ENCODE measurements around the gene APOC1.
"Not testable (repeated sequence)": the region's sequence is repeated elsewhere in the genome, so short reads cannot be mapped to it uniquely, and the experiment has no call there.

APOC1 gene

DNA sequence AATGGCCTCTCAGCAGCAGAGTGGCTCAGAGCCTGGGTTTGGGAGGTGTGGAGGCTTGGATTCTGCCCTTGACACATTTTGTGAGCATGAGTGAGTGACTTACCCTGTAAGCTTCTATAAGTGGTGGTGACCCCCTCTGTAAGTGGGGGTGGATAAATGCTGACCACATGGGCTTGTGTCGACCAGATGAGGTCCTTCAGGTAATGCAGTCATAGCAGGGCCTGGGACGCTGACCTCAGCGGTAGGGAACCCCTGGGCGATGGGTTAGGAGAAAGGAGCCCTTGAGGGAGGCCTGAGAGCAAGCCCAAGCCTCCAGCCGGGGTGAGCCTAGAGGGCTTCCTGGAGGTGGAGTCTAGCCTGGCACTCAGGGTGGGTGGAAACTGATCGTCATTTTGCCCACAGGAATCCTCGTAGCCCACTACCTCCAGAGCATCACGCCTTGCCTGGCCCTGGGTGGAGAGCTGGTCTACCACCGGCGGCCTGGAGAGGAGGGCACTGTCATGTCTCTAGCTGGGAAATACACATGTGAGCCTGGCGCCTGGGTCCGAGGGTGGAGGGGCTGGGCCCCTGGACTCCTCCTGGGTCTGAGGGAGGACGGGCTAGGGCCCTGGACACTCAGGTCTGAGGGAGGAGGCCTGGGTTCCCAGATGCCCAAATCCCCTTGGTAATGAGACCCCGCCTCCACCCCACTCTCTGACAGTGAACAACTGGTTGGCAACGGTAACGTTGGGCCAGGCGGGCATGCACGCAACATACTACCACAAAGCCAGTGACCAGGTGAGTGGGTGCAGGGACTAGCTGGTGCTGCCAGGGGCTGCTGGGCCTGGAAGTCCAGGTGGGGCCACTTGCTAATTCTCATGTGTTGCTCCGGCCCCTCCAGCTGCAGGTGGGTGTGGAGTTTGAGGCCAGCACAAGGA, 13.8 kb upstream of the APOC1 start:
- no peak for DNase-seq (ENCODE audit: low spot score in 2 of 2)
- Mint-ChIP-seq H3K36me3 (peaks cover 86% of the 10 kb centered on the region), H3K9me3 (no peaks in the 10 kb centered on the region), H3K4me3 (no peak overlapping the region), H3K27ac (peak overlapping the region; percentile 17), H3K4me1 (peaks cover 11% of the 10 kb centered on the region)
- no peak for ATAC-seq

DNA sequence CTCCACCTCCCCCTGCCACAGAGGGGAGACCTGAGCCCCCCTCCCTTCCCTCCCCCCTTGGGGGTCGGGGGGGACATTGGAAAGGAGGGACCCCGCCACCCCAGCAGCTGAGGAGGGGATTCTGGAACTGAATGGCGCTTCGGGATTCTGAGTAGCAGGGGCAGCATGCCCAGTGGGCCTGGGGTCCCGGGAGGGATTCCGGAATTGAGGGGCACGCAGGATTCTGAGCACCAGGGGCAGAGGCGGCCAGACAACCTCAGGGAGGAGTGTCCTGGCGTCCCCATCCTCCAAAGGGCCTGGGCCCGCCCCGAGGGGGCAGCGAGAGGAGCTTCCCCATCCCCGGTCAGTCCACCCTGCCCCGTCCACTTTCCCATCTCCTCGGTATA, 11.2 kb upstream of the APOC1 start:
- Mint-ChIP-seq H3K4me1 (peaks cover 15% of the 10 kb centered on the region), H3K4me3 (no peak overlapping the region), H3K9me3 (no peaks in the 10 kb centered on the region), H3K27ac (no peak overlapping the region), H3K36me3 (peaks cover 60% of the 10 kb centered on the region)
- DNase-seq (ENCODE audit: low spot score in 2 of 2): no peak
- no peak for ATAC-seq

DNA sequence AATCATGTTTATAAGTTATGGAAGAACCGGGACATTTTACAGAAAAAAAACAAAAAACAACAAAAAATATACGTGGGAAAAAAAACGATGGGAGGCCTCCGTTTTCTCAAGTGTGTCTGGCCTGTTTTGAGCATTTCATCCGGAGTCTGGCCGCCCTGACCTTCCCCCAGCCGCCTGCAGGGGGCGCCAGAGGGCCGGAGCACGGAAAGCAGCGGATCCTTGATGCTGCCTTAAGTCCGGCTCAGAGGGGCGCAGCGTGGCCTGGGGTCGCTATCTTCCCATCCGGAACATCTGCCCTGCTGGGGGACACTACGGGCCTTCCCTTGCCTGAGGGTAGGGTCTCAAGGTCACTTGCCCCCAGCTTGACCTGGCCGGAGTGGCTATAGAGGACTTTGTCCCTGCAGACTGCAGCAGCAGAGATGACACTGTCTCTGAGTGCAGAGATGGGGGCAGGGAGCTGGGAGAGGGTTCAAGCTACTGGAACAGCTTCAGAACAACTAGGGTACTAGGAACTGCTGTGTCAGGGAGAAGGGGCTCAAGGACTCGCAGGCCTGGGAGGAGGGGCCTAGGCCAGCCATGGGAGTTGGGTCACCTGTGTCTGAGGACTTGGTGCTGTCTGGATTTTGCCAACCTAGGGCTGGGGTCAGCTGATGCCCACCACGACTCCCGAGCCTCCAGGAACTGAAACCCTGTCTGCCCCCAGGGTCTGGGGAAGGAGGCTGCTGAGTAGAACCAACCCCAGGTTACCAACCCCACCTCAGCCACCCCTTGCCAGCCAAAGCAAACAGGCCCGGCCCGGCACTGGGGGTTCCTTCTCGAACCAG, 10.6 kb upstream of the APOC1 start:
- Mint-ChIP-seq H3K36me3 (peaks cover 55% of the 10 kb centered on the region), H3K9me3 (no peaks in the 10 kb centered on the region), H3K27ac (no peak overlapping the region), H3K4me3 (no peak overlapping the region), H3K4me1 (peaks cover 15% of the 10 kb centered on the region)
- DNase-seq (ENCODE audit: low spot score in 2 of 2) (peak; percentile 86 to 90), ATAC-seq (peak; percentile 66)

DNA sequence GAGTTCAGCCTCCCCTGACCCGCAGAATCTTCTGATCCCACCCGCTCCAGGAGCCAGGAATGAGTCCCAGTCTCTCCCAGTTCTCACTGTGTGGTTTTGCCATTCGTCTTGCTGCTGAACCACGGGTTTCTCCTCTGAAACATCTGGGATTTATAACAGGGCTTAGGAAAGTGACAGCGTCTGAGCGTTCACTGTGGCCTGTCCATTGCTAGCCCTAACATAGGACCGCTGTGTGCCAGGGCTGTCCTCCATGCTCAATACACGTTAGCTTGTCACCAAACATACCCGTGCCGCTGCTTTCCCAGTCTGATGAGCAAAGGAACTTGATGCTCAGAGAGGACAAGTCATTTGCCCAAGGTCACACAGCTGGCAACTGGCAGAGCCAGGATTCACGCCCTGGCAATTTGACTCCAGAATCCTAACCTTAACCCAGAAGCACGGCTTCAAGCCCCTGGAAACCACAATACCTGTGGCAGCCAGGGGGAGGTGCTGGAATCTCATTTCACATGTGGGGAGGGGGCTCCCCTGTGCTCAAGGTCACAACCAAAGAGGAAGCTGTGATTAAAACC, 9.9 kb upstream of the APOC1 start:
- Mint-ChIP-seq H3K4me1 (peaks cover 15% of the 10 kb centered on the region), H3K4me3 (no peak overlapping the region), H3K9me3 (no peaks in the 10 kb centered on the region), H3K27ac (no peak overlapping the region), H3K36me3 (peaks cover 50% of the 10 kb centered on the region)
- DNase-seq (ENCODE audit: low spot score in 2 of 2) (no peak), ATAC-seq (no peak)

DNA sequence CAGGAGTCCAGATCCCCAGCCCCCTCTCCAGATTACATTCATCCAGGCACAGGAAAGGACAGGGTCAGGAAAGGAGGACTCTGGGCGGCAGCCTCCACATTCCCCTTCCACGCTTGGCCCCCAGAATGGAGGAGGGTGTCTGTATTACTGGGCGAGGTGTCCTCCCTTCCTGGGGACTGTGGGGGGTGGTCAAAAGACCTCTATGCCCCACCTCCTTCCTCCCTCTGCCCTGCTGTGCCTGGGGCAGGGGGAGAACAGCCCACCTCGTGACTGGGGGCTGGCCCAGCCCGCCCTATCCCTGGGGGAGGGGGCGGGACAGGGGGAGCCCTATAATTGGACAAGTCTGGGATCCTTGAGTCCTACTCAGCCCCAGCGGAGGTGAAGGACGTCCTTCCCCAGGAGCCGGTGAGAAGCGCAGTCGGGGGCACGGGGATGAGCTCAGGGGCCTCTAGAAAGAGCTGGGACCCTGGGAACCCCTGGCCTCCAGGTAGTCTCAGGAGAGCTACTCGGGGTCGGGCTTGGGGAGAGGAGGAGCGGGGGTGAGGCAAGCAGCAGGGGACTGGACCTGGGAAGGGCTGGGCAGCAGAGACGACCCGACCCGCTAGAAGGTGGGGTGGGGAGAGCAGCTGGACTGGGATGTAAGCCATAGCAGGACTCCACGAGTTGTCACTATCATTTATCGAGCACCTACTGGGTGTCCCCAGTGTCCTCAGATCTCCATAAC, 8.8 kb upstream of the APOC1 start, which contains the start of gene APOE:
Gene APOE (plus strand): TSS at position 360 of the 724 bp plus-strand sequence. CDS start 829 bp downstream, outside the sequence.
- DNase-seq (ENCODE audit: low spot score in 2 of 2): no peak
- peaks cover 15% of the 10 kb centered on the region for H3K4me1 Mint-ChIP-seq
- no peak within 1 kb of the TSS for H3K27ac Mint-ChIP-seq
- no peak for ATAC-seq
- H3K36me3 Mint-ChIP-seq: peaks cover 39% of the 10 kb centered on the region
- peak within 1 kb of the TSS; percentile 3 for H3K4me3 Mint-ChIP-seq
- H3K9me3 Mint-ChIP-seq: no peaks in the 10 kb centered on the region

DNA sequence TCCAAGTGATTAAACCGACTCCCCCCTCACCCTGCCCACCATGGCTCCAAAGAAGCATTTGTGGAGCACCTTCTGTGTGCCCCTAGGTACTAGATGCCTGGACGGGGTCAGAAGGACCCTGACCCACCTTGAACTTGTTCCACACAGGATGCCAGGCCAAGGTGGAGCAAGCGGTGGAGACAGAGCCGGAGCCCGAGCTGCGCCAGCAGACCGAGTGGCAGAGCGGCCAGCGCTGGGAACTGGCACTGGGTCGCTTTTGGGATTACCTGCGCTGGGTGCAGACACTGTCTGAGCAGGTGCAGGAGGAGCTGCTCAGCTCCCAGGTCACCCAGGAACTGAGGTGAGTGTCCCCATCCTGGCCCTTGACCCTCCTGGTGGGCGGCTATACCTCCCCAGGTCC, 6.8 kb upstream of the APOC1 start:
- no peak for DNase-seq (ENCODE audit: low spot score in 2 of 2)
- H3K9me3 Mint-ChIP-seq: no peaks in the 10 kb centered on the region
- no peak overlapping the region for H3K27ac Mint-ChIP-seq
- peaks cover 12% of the 10 kb centered on the region for H3K4me1 Mint-ChIP-seq
- H3K4me3 Mint-ChIP-seq: no peak overlapping the region
- H3K36me3 Mint-ChIP-seq: peaks cover 19% of the 10 kb centered on the region
- ATAC-seq: no peak

DNA sequence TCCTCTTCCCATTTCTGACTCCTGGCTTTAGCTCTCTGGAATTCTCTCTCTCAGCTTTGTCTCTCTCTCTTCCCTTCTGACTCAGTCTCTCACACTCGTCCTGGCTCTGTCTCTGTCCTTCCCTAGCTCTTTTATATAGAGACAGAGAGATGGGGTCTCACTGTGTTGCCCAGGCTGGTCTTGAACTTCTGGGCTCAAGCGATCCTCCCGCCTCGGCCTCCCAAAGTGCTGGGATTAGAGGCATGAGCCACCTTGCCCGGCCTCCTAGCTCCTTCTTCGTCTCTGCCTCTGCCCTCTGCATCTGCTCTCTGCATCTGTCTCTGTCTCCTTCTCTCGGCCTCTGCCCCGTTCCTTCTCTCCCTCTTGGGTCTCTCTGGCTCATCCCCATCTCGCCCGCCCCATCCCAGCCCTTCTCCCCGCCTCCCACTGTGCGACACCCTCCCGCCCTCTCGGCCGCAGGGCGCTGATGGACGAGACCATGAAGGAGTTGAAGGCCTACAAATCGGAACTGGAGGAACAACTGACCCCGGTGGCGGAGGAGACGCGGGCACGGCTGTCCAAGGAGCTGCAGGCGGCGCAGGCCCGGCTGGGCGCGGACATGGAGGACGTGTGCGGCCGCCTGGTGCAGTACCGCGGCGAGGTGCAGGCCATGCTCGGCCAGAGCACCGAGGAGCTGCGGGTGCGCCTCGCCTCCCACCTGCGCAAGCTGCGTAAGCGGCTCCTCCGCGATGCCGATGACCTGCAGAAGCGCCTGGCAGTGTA, 6.2 kb upstream of the APOC1 start:
- no peak overlapping the region for H3K4me3 Mint-ChIP-seq
- no peak overlapping the region for H3K27ac Mint-ChIP-seq
- ATAC-seq (no peak), DNase-seq (ENCODE audit: low spot score in 2 of 2) (no peak)
- H3K4me1 Mint-ChIP-seq: peaks cover 16% of the 10 kb centered on the region
- no peaks in the 10 kb centered on the region for H3K9me3 Mint-ChIP-seq
- peaks cover 18% of the 10 kb centered on the region for H3K36me3 Mint-ChIP-seq

DNA sequence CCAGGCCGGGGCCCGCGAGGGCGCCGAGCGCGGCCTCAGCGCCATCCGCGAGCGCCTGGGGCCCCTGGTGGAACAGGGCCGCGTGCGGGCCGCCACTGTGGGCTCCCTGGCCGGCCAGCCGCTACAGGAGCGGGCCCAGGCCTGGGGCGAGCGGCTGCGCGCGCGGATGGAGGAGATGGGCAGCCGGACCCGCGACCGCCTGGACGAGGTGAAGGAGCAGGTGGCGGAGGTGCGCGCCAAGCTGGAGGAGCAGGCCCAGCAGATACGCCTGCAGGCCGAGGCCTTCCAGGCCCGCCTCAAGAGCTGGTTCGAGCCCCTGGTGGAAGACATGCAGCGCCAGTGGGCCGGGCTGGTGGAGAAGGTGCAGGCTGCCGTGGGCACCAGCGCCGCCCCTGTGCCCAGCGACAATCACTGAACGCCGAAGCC, 5.6 kb upstream of the APOC1 start:
- H3K4me3 Mint-ChIP-seq: no peak overlapping the region
- no peak overlapping the region for H3K27ac Mint-ChIP-seq
- no peak for DNase-seq (ENCODE audit: low spot score in 2 of 2)
- ATAC-seq: no peak
- no peaks in the 10 kb centered on the region for H3K9me3 Mint-ChIP-seq
- H3K36me3 Mint-ChIP-seq: peaks cover 12% of the 10 kb centered on the region
- peaks cover 22% of the 10 kb centered on the region for H3K4me1 Mint-ChIP-seq

DNA sequence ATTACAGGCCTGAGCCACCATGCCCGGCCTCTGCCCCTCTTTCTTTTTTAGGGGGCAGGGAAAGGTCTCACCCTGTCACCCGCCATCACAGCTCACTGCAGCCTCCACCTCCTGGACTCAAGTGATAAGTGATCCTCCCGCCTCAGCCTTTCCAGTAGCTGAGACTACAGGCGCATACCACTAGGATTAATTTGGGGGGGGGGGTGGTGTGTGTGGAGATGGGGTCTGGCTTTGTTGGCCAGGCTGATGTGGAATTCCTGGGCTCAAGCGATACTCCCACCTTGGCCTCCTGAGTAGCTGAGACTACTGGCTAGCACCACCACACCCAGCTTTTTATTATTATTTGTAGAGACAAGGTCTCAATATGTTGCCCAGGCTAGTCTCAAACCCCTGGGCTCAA, 4.6 kb upstream of the APOC1 start:
- Mint-ChIP-seq H3K4me3 (no peak overlapping the region), H3K36me3 (peaks cover 6% of the 10 kb centered on the region), H3K27ac (no peak overlapping the region), H3K9me3 (no peaks in the 10 kb centered on the region), H3K4me1 (peaks cover 30% of the 10 kb centered on the region)
- no peak for DNase-seq (ENCODE audit: low spot score in 2 of 2)
- no peak for ATAC-seq

DNA sequence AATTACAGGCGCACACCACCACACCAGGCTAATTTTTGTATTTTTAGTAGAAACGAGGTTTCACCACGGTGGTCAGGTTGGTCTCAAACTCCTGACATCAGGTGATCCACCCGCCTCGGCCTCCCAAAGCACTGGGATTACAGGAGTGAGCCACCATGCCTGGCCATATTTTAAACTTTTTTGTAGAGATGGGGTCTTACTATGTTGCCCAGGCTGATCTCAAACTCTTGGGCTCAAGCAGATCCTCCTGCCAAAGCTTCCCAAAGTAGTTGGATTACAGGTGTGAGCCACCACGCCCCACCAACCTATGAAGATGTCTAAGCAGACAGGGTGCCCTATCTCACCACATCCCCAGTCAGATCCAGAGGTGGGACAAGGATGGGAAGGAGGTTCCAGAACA, 2.5 kb upstream of the APOC1 start:
- H3K36me3 Mint-ChIP-seq; DNase-seq (ENCODE audit: low spot score in 2 of 2); H3K9me3 Mint-ChIP-seq; ATAC-seq; H3K27ac Mint-ChIP-seq; H3K4me3 Mint-ChIP-seq: not testable (repeated sequence)
- H3K4me1 Mint-ChIP-seq: peaks cover 23% of the 10 kb centered on the region

DNA sequence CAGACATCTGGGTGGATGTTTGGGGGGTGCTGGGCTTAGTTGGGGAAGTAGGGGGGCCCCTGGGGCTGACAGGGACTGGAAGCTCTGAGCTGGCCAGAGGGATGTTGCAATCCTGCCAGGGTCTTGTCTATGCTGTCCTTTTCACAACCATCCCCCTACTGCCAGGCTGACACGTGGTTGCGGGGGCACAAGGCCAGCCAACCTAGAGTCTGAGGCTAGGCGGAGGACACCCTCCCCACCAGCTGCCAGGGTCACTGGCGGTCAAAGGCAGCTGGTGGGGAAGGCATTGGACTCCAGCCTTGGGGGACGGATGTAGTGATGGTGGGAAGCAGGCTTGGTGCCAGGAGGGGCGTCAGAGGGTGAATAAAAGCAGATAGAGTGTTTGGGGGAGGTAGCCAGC, 1.6 kb upstream of the APOC1 start:
- no peak overlapping the region for H3K27ac Mint-ChIP-seq

DNA sequence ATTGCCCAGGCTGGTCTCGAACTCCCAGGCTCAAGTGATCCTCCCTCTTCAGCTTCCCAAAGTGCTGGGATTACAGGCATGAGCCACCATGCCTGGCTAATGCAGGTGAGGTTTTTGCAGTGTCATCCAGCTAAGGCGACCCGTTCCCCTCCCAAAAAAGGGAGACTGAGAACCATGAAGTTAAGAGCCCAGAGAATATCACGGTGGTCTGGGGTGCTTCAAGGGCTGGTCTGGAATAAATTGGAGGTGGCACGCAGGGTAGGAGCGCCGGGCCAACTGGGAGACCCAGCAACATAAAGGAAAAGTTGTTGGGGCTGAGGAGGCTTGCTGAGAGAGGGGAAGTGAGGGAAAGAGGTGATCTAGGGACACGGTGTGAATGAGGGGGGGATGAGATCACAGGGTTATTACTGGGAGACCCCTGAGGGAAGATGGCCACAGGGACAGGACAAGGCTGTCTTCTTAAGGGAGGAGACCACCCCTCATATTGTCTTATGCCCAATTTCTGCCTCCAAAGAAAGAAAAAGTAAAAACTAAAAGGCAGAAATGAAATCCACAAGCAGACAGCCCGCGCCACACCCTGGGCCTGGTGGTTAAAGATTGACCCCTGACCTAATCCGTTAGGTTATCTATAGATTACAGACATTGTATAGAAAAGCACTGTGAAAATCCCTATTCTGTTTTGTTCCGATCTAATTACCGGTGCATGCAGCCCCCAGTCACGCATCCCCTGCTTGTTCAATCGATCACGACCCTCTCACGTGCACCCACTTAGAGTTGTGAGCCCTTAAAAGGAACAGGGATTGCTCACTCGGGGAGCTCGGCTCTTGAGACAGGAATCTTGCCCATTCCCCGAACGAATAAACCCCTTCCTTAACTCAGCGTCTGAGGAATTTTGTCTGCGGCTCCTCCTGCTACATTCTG, 636 bp upstream of the APOC1 start:
- ATAC-seq; DNase-seq (ENCODE audit: low spot score in 2 of 2); H3K36me3 Mint-ChIP-seq; H3K9me3 Mint-ChIP-seq: not testable (repeated sequence)
- Mint-ChIP-seq H3K4me1 (peaks cover 23% of the 10 kb centered on the region), H3K27ac (peak overlapping the region; percentile 95), H3K4me3 (peak overlapping the region; percentile 96)

More for the DNA sequence above, 1.6 kb upstream of the APOC1 start:
- peak overlapping the region; percentile 96 for H3K4me3 Mint-ChIP-seq
- DNase-seq (ENCODE audit: low spot score in 2 of 2): no peak
- no peaks in the 10 kb centered on the region for H3K9me3 Mint-ChIP-seq
- H3K4me1 Mint-ChIP-seq: peaks cover 23% of the 10 kb centered on the region
- no peak for ATAC-seq
- H3K36me3 Mint-ChIP-seq: peaks cover 6% of the 10 kb centered on the region

DNA sequence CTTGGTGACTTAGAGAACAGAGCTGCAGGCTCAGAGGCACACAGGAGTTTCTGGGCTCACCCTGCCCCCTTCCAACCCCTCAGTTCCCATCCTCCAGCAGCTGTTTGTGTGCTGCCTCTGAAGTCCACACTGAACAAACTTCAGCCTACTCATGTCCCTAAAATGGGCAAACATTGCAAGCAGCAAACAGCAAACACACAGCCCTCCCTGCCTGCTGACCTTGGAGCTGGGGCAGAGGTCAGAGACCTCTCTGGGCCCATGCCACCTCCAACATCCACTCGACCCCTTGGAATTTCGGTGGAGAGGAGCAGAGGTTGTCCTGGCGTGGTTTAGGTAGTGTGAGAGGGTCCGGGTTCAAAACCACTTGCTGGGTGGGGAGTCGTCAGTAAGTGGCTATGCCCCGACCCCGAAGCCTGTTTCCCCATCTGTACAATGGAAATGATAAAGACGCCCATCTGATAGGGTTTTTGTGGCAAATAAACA, 9.9 kb downstream of the APOC1 start:
- H3K27ac Mint-ChIP-seq: no peak overlapping the region
- H3K36me3 Mint-ChIP-seq: peaks cover 5% of the 10 kb centered on the region
- H3K4me1 Mint-ChIP-seq: peaks cover 14% of the 10 kb centered on the region
- no peak overlapping the region for H3K4me3 Mint-ChIP-seq
- DNase-seq (ENCODE audit: low spot score in 2 of 2) (no peak), ATAC-seq (no peak)
- no peaks in the 10 kb centered on the region for H3K9me3 Mint-ChIP-seq
